Aorta (tissue), 5 donors: ENCODE results near the gene PHF10. TPM values are rescaled to one million over a fixed set of nuclear protein-coding genes. Genes with fewer than 3 reads are reported as not detected.
"Not testable (repeated sequence)": the region's sequence is repeated elsewhere in the genome, so short reads cannot be mapped to it uniquely, and the experiment has no call there.

Experiments used
- ATAC-seq: fragments of 200-7000 bp; cut with Tn5 transposase; one replicate; pipeline ENCODE4 v1.9.1; 2022; ENCODE audit warnings: moderate library complexity; ENCODE audit not compliant: low FRiP score
- DNase-seq, 2 donors: peaks; one replicate each; pipeline ENCODE4 v3.0.0-alpha.2; 2020
- H3K27ac ChIP-seq, 2 donors: one replicate each; pipeline ENCODE4 v1.5.1; 2013; ENCODE audit warnings: low read length in 2 of 2, mild to moderate bottlenecking in 2 of 2, moderate library complexity in 2 of 2, control low read depth in 1 of 2, inconsistent platforms in 1 of 2, low read depth in 1 of 2
- H3K27me3 ChIP-seq, 2 donors: one replicate each; pipeline ENCODE4 v1.6.1; 2013; ENCODE audit warnings: control low read depth in 1 of 2, low read length in 1 of 2, mild to moderate bottlenecking in 1 of 2, moderate library complexity in 1 of 2; ENCODE audit not compliant: insufficient read depth in 2 of 2, control insufficient read depth in 1 of 2
- H3K36me3 ChIP-seq, 2 donors: one replicate each; pipeline ENCODE4 v1.6.1; 2013; ENCODE audit warnings: control low read depth in 1 of 2, low read length in 1 of 2, mild to moderate bottlenecking in 1 of 2; ENCODE audit not compliant: insufficient read depth in 2 of 2, control insufficient read depth in 1 of 2
- H3K4me1 ChIP-seq, 2 donors: one replicate each; pipeline ENCODE4 v1.6.1; 2013; ENCODE audit warnings: low read length in 2 of 2, control low read depth in 1 of 2, mild to moderate bottlenecking in 1 of 2, moderate library complexity in 1 of 2; ENCODE audit not compliant: insufficient read depth in 2 of 2, control insufficient read depth in 1 of 2
- H3K4me3 ChIP-seq, 2 donors: one replicate each; pipeline ENCODE4 v1.5.1; 2013; ENCODE audit warnings: low read length in 2 of 2, control low read depth in 1 of 2, mild to moderate bottlenecking in 1 of 2
- H3K9me3 ChIP-seq: one replicate; pipeline ENCODE4 v1.6.1; 2013; ENCODE audit warnings: mild to moderate bottlenecking, low read length; ENCODE audit not compliant: control insufficient read depth
- WGBS, 2 donors: extraction: QIAGEN DNeasy Blood & Tissue Kit; methylation state at CpG; one replicate each; pipeline ENCODE4 v1.1.7; 2013; 5-methylcytosine and 5-hydroxymethylcytosine counted together
- intact Hi-C, 2 donors: fragments of 100-400 bp; cut with DNase I; formaldehyde crosslinking; loops; one replicate each; pipeline versions ENCODE4 v1.14.2 to v1.15.0; 2022
- polyA plus RNA-seq, 2 donors: library from polyadenylated mRNA; stranded (reverse); fragments of 200-250 nt; gene quantifications; one replicate each; pipeline ENCODE4 v1.2.3, GENCODE V29; 2013
- total RNA-seq, 2 donors: library from RNA; stranded (reverse); fragmentation: NEBNext Ultra II Directional; extraction: Animal tissue kit (Norgen Biotek cat#: 25700); gene quantifications; one replicate each; pipeline ENCODE4 v1.2.1, GENCODE V29; 2021
- donor health status: healthy with polysubstance abuse.
- donor health status: Bipolar disorder and iron deficiency.
- donor health status: DM: no; HTN: no; CAD: no.
- donor health status: DM: no; HTN: no; CAD: no.
- donor health status: DM: yes; HTN: yes; CAD: no.

PHF10 gene
- total and polyA plus RNA-seq, 4 donors = 49.9 to 59.8 (median 56.9) TPM

DNA sequence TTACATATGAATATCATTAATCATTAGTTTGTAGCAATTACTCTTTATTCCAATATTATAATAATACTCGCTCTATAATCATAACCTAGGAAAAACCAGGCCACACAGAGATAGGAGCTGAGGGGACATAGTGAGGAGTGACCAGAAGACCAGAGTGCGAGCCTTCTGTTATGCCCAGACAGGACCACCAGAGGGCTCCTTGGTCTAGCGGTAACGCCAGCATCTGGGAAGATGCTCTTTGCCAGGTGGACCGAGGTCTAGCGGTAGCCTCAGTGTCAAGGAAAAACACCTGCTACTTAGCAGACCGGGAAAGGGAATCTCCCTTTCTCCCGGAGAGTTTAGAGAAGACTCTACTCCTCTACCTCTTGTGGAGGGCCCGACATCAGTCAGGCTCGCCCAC is 27.2 kb downstream of the PHF10 start:
- H3K4me3 ChIP-seq, H3K27me3 ChIP-seq, H3K27ac ChIP-seq, intact Hi-C loops, ATAC-seq, H3K9me3 ChIP-seq, H3K36me3 ChIP-seq, H3K4me1 ChIP-seq, DNase-seq: not testable (repeated sequence)
- WGBS, 2 donors = 72 to 75% methylated on average over 10 of the region's 10 CpGs

DNA sequence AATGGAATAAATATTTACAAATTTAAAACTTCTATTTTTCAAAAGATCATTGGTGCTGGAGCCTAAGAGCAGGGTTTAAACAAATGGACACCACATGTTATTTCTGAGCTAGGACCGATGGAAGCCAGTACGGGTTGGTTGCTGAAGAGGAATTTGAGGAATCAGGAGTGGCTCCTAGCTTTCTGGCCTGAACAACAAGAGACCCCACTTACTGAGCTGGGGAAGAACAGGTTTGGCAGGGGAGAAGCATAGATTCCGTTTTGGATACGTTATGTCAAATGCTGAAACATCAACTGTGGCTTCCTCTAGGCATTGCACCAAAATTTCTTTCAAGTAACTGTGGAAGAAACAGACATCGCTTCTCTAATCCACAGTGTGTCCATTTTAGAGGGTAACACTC is 29.2 kb downstream of the PHF10 start:
- intact Hi-C loops = no loop called here

DNA sequence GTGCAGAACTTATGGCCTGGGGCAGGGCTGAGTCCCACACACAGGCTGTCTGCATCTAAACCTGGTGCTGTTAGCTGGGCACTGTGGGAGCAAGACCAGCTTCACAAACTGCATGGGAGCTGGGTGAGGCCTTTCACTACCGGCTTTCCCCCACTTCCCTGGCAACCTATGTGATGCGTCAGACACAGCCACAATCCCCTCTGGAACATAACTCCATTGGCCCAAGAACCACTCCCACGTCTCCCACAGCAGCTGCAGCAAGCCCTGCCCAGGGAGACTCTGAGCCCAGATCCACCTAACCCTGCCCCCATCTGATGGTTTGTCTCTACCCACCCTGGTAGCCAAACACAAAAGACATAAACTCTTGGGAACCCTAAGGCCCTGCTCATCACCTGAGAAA is 31.8 kb downstream of the PHF10 start:
- ATAC-seq = no peak
- Histone ChIP-seq H3K4me3 (no peak overlapping the region), H3K27me3 (no peaks in the 10 kb centered on the region), H3K9me3 (peaks cover 2% of the 10 kb centered on the region), H3K36me3 (peaks cover 2 to 3% of the 10 kb centered on the region in 2 donors), H3K4me1 (no peaks in the 10 kb centered on the region), H3K27ac (no peak overlapping the region)
- DNase-seq = no peak
- WGBS, 2 donors = 98 to 100% methylated on average over 3 of the region's 3 CpGs
- intact Hi-C loops = no loop called here

More for the DNA sequence above, 29.2 kb downstream of the PHF10 start:
- 93% methylated on average over 5 of the region's 5 CpGs for WGBS, 2 donors
- H3K27ac ChIP-seq = no peak overlapping the region
- no peak overlapping the region for H3K4me3 ChIP-seq
- H3K9me3 ChIP-seq = peaks cover 2% of the 10 kb centered on the region
- H3K27me3 ChIP-seq = no peaks in the 10 kb centered on the region
- H3K36me3 ChIP-seq = no peaks in the 10 kb centered on the region
- no peak for DNase-seq
- no peak for ATAC-seq
- no peaks in the 10 kb centered on the region for H3K4me1 ChIP-seq

DNA sequence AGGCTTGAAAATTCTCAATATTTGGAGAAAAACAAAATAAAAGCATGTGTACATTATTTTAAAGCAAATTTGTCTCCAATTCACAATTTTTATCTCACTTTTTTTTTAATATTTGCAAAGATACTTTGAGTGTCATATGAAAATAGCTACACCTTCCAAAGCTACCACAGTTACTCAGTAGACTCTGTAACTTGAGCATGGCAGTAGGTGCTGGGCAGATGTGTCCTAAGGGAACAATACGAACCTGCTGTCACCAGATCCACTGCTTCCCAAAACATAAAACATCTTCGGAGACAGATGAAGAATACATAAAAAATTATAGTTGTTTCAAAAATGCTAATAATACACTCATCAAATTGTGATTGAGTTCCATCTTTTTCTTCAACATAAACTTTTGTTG is 33.0 kb downstream of the PHF10 start:
- WGBS, 2 donors = 97% methylated on average over 2 of the region's 2 CpGs
- no peak for ATAC-seq

DNA sequence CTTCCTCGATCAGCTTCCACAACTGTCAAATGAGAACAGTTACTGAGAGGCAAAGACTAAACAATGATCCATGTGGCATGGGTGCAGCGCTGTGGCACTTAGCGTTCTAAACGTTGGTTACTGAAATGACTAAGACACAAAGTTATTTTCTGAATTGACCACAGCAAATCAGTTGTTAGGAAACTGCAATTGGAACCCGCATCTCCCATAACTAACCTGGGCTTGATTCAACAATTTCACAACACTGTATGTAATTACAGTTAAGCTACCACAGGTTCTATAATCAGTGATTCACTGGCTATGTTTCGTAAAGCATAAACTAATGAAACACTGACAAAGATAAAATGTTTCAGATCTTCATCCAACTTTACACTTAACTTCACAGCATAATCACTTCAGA is 35.0 kb downstream of the PHF10 start:
- WGBS, 2 donors = 97 to 98% methylated on average over 6 of the region's 6 CpGs

More for the DNA sequence above, 33.0 kb downstream of the PHF10 start:
- DNase-seq = no peak
- peaks cover 2 to 3% of the 10 kb centered on the region in 2 donors for H3K36me3 ChIP-seq
- H3K27me3 ChIP-seq = no peaks in the 10 kb centered on the region
- peaks cover 2% of the 10 kb centered on the region for H3K9me3 ChIP-seq
- intact Hi-C loops = no loop called here
- no peaks in the 10 kb centered on the region for H3K4me1 ChIP-seq
- H3K27ac ChIP-seq = no peak overlapping the region
- no peak overlapping the region for H3K4me3 ChIP-seq

DNA sequence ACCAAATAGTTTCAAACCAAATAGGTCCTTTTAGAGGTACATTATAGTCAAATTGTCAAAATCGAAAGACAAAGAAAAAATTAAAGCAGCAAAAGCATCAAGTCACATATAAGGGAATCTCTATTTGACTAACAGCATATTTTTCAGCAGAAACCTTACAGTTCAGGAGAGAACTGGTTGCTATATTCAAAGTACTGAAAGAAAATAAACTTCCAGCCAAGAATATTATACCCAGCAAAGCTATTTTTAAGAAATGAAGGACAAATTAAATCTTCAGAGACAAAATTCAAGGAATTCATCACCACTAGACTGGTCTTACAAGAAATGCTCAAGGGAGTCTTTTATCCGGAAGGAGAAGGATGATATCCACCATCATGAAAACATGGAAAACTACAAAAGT is 38.4 kb downstream of the PHF10 start:
- intact Hi-C loops = no loop called here
- Histone ChIP-seq H3K4me1 (no peaks in the 10 kb centered on the region), H3K9me3 (no peaks in the 10 kb centered on the region), H3K27me3 (no peaks in the 10 kb centered on the region), H3K36me3 (peaks cover 2 to 3% of the 10 kb centered on the region in 2 donors), H3K4me3 (no peak overlapping the region), H3K27ac (no peak overlapping the region)
- ATAC-seq (no peak), DNase-seq (no peak)
- WGBS, 2 donors = 96 to 99% methylated on average over 2 of the region's 2 CpGs

More for the DNA sequence above, 35.0 kb downstream of the PHF10 start:
- H3K27ac ChIP-seq = no peak overlapping the region
- no peak overlapping the region for H3K4me3 ChIP-seq
- DNase-seq (no peak), ATAC-seq (no peak)
- H3K27me3 ChIP-seq = no peaks in the 10 kb centered on the region
- no peaks in the 10 kb centered on the region for H3K4me1 ChIP-seq
- peaks cover 2 to 3% of the 10 kb centered on the region in 2 donors for H3K36me3 ChIP-seq
- H3K9me3 ChIP-seq = peaks cover 2% of the 10 kb centered on the region
- intact Hi-C loops = no loop called here

DNA sequence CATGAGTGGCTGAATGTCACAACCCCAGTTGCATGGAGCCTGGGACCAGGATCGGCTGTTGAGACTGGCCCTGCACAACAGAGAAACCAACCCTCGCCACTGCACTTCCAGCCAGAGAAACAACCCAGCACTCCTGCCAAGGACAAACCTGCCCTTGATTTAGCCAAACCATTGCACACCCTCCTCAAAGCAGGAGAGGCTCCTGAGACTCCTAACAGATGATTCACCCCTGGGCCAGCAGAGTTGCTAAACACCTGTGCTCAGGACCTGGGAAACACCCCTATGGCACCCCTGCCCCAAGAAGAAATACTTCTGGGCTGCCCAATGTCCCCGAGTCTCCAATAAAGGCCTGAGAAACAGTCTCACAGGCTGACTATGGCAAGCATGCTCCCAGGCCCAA is 40.2 kb downstream of the PHF10 start:
- Histone ChIP-seq H3K4me3 (no peak overlapping the region), H3K9me3 (no peaks in the 10 kb centered on the region), H3K27ac (no peak overlapping the region), H3K27me3 (no peaks in the 10 kb centered on the region), H3K4me1 (no peaks in the 10 kb centered on the region), H3K36me3 (peaks cover 2 to 3% of the 10 kb centered on the region in 2 donors)
- 98 to 99% methylated on average over 3 of the region's 3 CpGs for WGBS, 2 donors
- no peak for DNase-seq
- intact Hi-C loops = no loop called here
- ATAC-seq = no peak

DNA sequence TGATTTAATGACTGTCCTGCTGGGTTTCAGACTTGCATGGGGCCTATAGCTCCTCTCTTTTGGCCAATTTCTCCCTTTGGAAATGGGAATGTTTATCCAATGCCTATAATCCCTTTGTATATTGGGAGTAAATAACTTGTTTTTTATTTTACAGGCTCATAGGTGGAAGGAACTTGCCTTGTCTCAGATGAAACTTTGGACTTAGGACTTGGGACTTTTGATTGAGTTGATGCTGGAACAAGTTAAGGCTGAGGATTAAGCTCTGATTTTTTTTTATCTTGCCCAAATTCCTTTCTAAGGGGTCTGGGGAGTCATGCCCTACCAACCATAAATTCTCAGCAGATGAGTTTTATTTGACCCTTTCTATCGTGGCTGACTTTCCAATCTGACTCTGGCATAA is 46.0 kb downstream of the PHF10 start:
- Histone ChIP-seq H3K4me1 (no peaks in the 10 kb centered on the region), H3K4me3 (no peak overlapping the region), H3K27me3 (no peaks in the 10 kb centered on the region), H3K9me3 (no peaks in the 10 kb centered on the region), H3K27ac (no peak overlapping the region), H3K36me3 (peaks cover 0 to 2% of the 10 kb centered on the region in 2 donors)
- intact Hi-C loops = no loop called here
- 67 to 77% methylated on average over 1 of the region's 1 CpG for WGBS, 2 donors
- DNase-seq (no peak), ATAC-seq (no peak)

DNA sequence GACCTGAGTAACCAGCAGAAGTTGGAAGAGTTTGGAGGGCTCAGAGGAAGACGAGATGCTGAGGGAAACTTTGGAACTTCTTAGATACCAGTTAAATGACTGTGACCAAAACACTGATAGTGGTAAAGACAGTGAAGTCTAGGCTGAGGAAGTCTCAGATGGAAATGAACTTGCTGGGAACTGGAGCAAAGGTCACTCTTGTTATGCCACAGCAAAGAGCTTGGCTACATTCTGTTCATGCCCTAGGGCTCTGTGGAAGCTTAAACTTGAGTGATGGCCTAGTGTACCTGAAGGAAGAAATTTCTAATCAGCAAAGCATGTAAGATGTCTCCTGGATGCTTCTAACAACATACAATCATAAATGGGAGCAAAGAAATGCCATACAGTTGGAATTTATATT is 47.2 kb downstream of the PHF10 start:
- no peak for DNase-seq
- intact Hi-C loops = no loop called here
- Histone ChIP-seq H3K4me1 (no peaks in the 10 kb centered on the region), H3K4me3 (no peak overlapping the region), H3K9me3 (no peaks in the 10 kb centered on the region), H3K27me3 (no peaks in the 10 kb centered on the region), H3K36me3 (peaks cover 0 to 2% of the 10 kb centered on the region in 2 donors), H3K27ac (no peak overlapping the region)
- ATAC-seq = no peak
- 92 to 94% methylated on average over 1 of the region's 1 CpG for WGBS, 2 donors
